Esophagus (tissue), 2 donors: ENCODE measurements around the gene ACY1. TPM values are rescaled to one million over a fixed set of nuclear protein-coding genes. Genes with fewer than 3 reads are reported as not detected.
A peak's percentile ranks its signal among the peaks of the same experiment; 100 is the strongest.
"Not testable (repeated sequence)": the region's sequence is repeated elsewhere in the genome, so short reads cannot be mapped to it uniquely, and the experiment has no call there.

Experiments
- H3K27ac ChIP-seq, 2 donors: one replicate each; pipeline ENCODE4 v1.5.1; 2013; ENCODE audit warnings: low read depth in 2 of 2, mild to moderate bottlenecking in 2 of 2, inconsistent platforms in 1 of 2, low read length in 1 of 2, moderate library complexity in 1 of 2
- H3K27me3 ChIP-seq, 2 donors: one replicate each; pipeline ENCODE4 v1.6.1; 2013; ENCODE audit warnings: low read length in 2 of 2, control low read depth in 1 of 2, mild to moderate bottlenecking in 1 of 2; ENCODE audit not compliant: insufficient read depth in 2 of 2, control insufficient read depth in 1 of 2
- H3K36me3 ChIP-seq, 2 donors: one replicate each; pipeline ENCODE4 v1.6.1; 2013; ENCODE audit warnings: low read length in 1 of 2; ENCODE audit not compliant: control insufficient read depth in 2 of 2, insufficient read depth in 2 of 2
- H3K4me1 ChIP-seq, 2 donors: one replicate each; pipeline ENCODE4 v1.6.1; 2013; ENCODE audit warnings: low read length in 1 of 2; ENCODE audit not compliant: control insufficient read depth in 2 of 2, insufficient read depth in 2 of 2
- H3K4me3 ChIP-seq, 2 donors: one replicate each; pipeline ENCODE4 v1.5.1; 2013; ENCODE audit warnings: low read length in 2 of 2, mild to moderate bottlenecking in 2 of 2, low read depth in 1 of 2, moderate library complexity in 1 of 2
- H3K9me3 ChIP-seq, 2 donors: one replicate each; pipeline ENCODE4 v1.6.1; 2013; ENCODE audit warnings: mild to moderate bottlenecking in 2 of 2, low read depth in 1 of 2, low read length in 1 of 2, moderate library complexity in 1 of 2; ENCODE audit not compliant: control insufficient read depth in 2 of 2, insufficient read depth in 1 of 2
- WGBS, 2 donors: extraction: QIAGEN DNeasy Blood & Tissue Kit; methylation state at CpG; one replicate each; pipeline ENCODE4 v1.1.7; 2013; 5-methylcytosine and 5-hydroxymethylcytosine counted together
- polyA plus RNA-seq, 2 donors: library from polyadenylated mRNA; stranded (reverse); fragments of 200-250 nt; gene quantifications; one replicate each; pipeline ENCODE4 v1.2.3, GENCODE V29; 2013
- donor health status: healthy with polysubstance abuse.
- donor health status: Bipolar disorder and iron deficiency.

ACY1 gene
- polyA plus RNA-seq, 2 donors: 22.4 to 23.2 TPM

DNA sequence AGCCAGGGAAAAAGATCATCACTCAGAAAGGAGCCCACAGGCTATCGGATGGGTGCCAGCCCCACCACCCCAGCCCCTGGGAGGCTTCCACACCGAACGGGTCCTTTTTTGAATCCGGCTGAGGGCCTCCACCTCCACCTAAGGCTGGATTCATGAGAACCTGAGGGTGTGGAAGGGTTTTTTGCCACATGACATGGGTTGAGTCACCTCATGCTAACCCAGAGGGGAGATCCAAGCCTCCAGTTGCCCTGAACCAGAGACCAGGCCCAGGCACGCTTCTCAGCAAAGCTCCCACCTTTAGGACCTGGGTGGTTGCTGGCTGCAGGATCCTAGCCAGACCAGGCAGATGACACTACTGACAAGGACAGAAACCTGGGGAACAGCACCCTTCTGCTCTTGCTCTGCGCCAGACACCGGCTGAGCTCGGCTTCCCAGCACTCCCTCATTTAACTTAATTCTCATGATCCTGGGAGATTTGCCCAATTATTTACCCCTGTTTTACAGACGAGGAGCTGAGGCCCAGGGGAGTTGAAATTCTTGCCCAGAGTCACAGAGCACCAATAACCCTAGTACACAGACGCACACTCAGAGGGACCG lies 47.5 kb downstream of the ACY1 start:
- Histone ChIP-seq H3K27ac (peak overlapping the region; percentile 33 to 47), H3K36me3 (no peaks in the 10 kb centered on the region), H3K27me3 (no peaks in the 10 kb centered on the region), H3K4me3 (no peak overlapping the region), H3K9me3 (no peaks in the 10 kb centered on the region), H3K4me1 (peaks cover 6 to 25% of the 10 kb centered on the region in 2 donors)
- WGBS, 2 donors: 48 to 69% methylated on average over 11 of the region's 11 CpGs

DNA sequence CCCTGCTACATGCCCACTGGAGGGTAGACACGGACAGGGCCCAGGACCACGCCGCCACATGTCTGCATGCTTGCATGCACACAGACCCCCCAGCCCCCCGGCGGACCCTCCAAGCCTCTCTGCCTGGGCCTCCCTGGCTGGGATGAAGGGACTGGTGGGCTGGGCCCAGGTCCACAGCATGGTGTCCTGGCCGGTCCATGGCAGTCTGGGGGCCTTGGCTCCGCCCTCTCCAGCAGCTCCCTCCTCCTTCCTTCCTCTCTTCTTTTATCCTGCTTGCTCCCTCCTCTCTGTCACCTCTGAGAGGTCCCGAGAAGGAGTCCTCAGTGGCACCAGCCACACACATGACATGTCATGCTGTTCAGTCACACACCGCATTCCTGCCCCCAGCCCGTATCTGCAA lies 48.6 kb downstream of the ACY1 start:
- H3K4me3 ChIP-seq: no peak overlapping the region
- H3K9me3 ChIP-seq: no peaks in the 10 kb centered on the region
- no peaks in the 10 kb centered on the region for H3K27me3 ChIP-seq
- no peaks in the 10 kb centered on the region for H3K36me3 ChIP-seq
- 90 to 93% methylated on average over 8 to 10 of the region's 10 CpGs for WGBS, 2 donors
- H3K27ac ChIP-seq: no peak overlapping the region
- peaks cover 6 to 25% of the 10 kb centered on the region in 2 donors for H3K4me1 ChIP-seq

DNA sequence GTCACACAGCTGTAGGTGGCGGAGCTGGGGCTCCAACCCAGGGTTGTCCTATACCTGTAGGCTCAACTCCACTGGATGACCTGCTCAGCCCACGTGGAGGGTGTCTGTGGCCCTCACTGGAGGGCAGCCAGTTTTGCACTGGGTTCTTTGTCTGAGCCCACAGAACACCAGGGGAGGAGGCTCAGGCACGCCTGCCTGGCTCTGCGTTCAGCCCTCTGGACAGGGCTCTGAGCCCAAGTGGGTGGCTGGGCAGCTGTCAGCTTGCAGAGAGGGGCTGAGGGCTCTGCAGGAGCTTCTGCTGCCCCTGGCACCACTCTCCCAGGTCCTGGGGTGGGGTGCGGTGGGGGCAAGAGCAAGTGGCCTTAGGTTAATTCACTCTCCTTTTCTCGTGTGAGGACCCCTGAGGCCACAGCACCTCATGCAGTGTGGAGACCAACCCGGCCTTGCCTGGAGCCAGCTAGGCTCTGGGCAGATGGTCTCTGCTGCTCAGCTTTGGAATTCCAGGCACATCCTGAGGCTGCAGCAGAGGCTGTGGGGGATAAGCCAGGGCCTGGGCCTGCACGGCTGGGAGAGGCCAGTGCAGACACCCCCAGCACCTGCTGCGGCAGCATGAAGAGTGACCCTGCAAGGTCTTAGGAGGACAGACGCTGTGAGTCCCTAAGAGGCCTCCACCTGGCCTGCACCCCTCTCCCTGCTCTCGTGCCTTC lies 49.5 kb downstream of the ACY1 start:
- no peaks in the 10 kb centered on the region for H3K9me3 ChIP-seq
- no peaks in the 10 kb centered on the region for H3K36me3 ChIP-seq
- no peaks in the 10 kb centered on the region for H3K27me3 ChIP-seq
- H3K4me3 ChIP-seq: no peak overlapping the region
- 53 to 70% methylated on average over 11 of the region's 11 CpGs for WGBS, 2 donors
- no peak overlapping the region for H3K27ac ChIP-seq
- peaks cover 6 to 27% of the 10 kb centered on the region in 2 donors for H3K4me1 ChIP-seq

DNA sequence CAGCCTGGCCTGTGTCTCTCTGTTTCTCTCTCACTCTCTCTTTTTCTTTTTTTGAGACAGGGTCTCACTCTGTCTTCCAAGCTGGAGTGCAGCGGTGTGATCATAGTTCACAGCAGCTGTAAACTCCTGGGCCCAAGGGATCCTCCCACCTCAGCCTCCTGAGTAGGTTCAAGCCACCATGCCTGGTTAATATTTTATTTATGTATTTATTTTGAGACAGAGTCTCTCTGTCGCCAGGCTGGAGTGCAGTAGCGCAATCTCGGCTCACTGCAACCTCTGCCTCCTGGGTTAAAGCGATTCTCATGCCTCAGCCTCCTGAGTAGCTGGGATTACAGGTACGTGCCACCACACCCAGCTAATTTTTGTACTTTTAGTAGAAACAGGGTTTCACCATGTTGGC lies 50.4 kb downstream of the ACY1 start:
- H3K4me1 ChIP-seq: peaks cover 4 to 32% of the 10 kb centered on the region in 2 donors
- H3K27me3 ChIP-seq: not testable (repeated sequence)
- WGBS, 2 donors: 90 to 95% methylated on average over 6 of the region's 6 CpGs

DNA sequence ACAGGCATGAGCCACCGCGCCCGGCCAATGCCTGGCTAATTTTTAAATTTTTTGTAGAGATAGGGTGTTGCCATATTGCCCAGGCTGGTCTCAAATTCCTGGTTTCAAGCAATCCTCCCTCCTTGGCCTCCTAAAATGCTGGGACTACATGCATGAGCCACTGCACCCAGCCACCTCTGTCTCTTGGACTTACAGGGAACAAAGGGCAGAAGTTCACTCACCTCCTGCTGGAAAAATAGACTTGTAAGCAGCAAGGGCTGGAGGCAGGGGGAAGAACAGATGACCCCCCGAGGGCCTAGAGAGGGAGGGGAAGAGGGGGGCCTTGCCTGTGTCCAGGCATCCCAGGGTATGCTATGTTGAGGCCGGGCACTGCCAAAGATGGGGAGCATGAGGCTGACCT lies 50.9 kb downstream of the ACY1 start:
- Histone ChIP-seq H3K27ac (no peak overlapping the region), H3K36me3 (no peaks in the 10 kb centered on the region), H3K27me3 (no peaks in the 10 kb centered on the region), H3K4me1 (peaks cover 4 to 32% of the 10 kb centered on the region in 2 donors), H3K4me3 (no peak overlapping the region), H3K9me3 (no peaks in the 10 kb centered on the region)
- WGBS, 2 donors: 88 to 91% methylated on average over 5 of the region's 5 CpGs

More for the DNA sequence above, 50.4 kb downstream of the ACY1 start:
- not testable (repeated sequence) for H3K9me3 ChIP-seq, H3K36me3 ChIP-seq, H3K4me3 ChIP-seq, H3K27ac ChIP-seq

DNA sequence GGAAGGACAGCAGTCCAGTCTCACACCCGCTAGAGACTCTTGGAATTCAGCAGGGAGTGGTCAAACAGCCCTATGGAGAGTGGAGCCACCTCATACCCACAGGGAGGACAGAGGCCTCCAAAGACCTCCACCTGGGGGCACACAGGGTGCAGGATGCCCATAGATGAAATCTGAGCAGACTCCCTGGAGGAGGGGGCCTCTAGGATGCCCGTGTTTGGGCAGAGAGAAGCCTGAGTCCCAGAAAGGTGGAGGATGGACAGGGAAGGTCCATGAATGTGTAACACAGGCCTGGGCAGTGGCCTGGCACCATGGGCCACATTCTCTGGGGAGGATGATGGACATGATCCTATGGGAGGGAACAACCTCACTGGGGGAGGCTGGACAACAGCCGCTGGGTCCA lies 51.3 kb downstream of the ACY1 start:
- Histone ChIP-seq H3K9me3 (no peaks in the 10 kb centered on the region), H3K36me3 (no peaks in the 10 kb centered on the region), H3K4me1 (peaks cover under 1 to 37% of the 10 kb centered on the region in 2 donors), H3K27ac (no peak overlapping the region), H3K27me3 (no peaks in the 10 kb centered on the region), H3K4me3 (no peak overlapping the region)
- 83 to 95% methylated on average over 3 of the region's 3 CpGs for WGBS, 2 donors

DNA sequence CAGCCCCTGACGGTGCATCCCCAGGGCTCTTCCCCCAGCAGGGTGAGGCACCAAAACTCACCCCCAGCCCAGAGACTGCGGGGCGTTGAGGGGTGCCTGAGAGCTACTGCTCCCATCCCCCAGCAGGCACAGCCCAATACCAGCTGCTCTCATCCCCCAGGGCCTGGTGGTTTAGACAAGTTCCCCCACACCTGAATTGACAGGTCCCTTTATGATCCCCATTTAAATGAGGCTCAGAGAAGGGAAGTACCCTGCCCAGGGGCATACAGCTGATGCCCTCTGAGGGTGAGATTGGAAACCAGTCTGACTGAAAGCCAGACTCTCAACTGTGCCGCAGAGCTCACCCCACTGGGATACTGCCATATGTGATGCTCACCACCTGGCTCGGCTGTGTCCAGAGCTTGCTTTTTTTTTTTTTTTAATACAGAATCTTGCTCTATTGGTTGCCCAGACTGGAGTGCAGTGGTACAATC lies 52.9 kb downstream of the ACY1 start:
- Histone ChIP-seq H3K9me3 (no peaks in the 10 kb centered on the region), H3K36me3 (no peaks in the 10 kb centered on the region), H3K27ac (no peak overlapping the region), H3K4me1 (peaks cover 0 to 35% of the 10 kb centered on the region in 2 donors), H3K4me3 (no peak overlapping the region), H3K27me3 (no peaks in the 10 kb centered on the region)
- WGBS, 2 donors: 55 to 66% methylated on average over 5 of the region's 5 CpGs

DNA sequence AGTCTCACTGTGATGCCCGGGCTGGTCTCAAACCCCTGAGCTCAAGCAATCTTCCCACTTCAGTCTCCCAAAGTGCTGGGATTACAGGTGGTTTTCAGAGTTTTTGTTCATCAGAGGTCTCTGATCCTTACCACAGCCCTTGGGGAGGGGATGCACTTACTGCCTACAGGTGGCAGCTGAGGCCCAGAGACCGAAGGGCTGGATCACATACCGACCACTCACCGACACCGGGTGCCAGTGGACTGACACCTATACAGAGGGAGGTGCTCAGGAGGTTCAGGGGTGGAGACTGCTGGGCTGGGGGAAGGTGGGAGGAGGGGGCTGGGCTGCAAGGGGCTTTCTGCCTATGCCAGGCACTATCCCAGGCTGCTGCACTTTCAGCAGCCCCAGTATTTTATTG lies 53.5 kb downstream of the ACY1 start:
- 42 to 48% methylated on average over 5 of the region's 5 CpGs for WGBS, 2 donors

DNA sequence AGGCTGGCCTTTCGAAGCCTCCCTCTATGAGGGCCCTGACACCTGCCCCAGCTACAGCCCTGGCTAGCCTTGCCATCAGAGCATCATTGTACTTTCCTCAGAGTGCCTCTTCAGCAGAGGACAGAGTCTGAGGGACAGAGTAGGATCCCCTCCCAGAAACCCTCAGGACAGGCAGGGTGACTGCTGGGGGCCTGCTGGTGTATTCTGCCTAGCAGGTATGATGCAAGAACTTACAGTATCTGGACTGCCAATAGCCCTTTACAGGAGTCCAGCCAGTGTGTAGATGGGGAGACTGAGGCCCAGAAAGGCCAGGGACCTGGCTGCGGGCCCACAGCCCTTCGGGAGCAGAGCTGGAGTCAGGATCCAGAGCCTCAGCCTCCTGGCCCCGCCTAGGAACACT lies 54.0 kb downstream of the ACY1 start:
- H3K36me3 ChIP-seq: no peaks in the 10 kb centered on the region
- H3K4me3 ChIP-seq: no peak overlapping the region
- H3K27ac ChIP-seq: no peak overlapping the region
- no peaks in the 10 kb centered on the region for H3K9me3 ChIP-seq
- peaks cover 0 to 35% of the 10 kb centered on the region in 2 donors for H3K4me1 ChIP-seq
- 78 to 87% methylated on average over 4 of the region's 4 CpGs for WGBS, 2 donors
- no peaks in the 10 kb centered on the region for H3K27me3 ChIP-seq

More for the DNA sequence above, 53.5 kb downstream of the ACY1 start:
- H3K4me1 ChIP-seq: peaks cover 0 to 35% of the 10 kb centered on the region in 2 donors
- no peaks in the 10 kb centered on the region for H3K9me3 ChIP-seq
- no peaks in the 10 kb centered on the region for H3K27me3 ChIP-seq
- no peak overlapping the region for H3K4me3 ChIP-seq
- no peaks in the 10 kb centered on the region for H3K36me3 ChIP-seq
- no peak overlapping the region for H3K27ac ChIP-seq

DNA sequence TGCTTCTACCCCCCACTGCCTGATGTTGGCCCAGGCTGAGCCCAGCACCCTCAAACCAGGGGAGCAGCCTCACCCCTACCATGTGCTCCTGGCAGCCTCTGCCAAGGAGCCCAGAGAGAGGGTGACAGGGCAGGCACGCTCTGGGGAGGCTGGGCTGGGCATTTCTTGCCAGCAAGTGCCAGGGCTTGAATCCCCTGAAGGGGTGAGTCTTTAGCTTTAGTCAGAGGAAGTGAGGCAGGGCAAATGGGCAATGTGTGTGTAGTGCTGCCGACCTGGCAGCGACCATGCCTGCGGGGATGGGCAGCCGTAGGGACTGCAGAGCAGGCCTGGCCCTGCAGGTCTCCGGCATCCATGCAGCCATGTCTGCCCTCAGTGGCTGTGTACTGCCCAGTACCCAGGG lies 54.9 kb downstream of the ACY1 start:
- H3K27me3 ChIP-seq: no peaks in the 10 kb centered on the region
- H3K27ac ChIP-seq: no peak overlapping the region
- H3K36me3 ChIP-seq: no peaks in the 10 kb centered on the region
- no peaks in the 10 kb centered on the region for H3K9me3 ChIP-seq
- H3K4me3 ChIP-seq: no peak overlapping the region
- WGBS, 2 donors: 40 to 76% methylated on average over 6 of the region's 6 CpGs
- peaks cover 0 to 28% of the 10 kb centered on the region in 2 donors for H3K4me1 ChIP-seq
